ENCODE measurements around the gene GPR137.

The GPR137 gene, protein sequence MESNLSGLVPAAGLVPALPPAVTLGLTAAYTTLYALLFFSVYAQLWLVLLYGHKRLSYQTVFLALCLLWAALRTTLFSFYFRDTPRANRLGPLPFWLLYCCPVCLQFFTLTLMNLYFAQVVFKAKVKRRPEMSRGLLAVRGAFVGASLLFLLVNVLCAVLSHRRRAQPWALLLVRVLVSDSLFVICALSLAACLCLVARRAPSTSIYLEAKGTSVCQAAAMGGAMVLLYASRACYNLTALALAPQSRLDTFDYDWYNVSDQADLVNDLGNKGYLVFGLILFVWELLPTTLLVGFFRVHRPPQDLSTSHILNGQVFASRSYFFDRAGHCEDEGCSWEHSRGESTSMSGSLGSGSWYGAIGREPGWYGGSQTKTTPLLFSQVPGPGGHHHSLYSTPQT

DNA sequence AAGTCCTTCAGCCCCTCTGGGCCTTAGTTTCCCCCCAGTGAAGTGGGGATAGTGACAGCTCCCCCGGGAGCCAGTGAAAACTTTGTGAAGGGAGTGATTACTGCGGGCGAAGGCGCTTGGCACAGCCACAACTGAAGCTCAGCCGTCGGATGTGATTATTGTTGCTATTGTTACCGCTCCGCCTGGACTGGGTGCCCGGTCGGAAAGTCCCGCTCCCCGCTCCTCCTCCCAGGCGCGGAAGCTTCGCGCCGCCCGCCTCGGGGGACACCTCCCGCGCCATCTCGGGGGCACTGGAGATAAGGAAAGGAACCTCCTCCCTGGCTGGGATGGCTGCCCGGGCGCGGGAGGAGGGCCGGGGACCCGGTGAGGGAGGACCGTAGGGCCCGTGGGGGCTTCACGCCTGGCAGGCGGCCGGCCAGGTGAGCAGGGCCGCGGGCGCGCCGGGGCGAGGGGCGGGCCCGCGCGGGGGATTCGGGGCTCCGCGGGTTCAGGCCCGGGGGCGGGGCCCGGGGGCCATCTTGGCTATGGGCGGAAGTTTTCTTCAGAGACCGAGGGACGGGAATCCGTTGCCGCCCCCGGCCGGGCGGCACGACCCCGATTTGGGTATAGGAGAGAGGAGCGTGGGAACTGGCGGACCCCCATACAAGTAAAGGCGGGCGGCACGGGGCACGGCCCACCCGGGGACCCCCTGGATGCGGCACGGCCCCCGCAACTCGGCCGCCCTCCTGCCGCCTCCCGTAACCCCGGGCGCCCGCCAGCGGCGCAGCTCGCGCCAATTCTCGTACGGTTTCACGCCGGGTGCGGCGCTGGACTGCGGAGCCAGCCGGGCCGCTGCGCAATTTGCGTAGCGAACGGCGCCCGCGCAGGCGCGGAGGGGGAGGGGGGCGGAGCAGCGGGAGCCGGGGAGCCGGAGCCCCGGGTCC, at the start of gene GPR137:
Gene GPR137 (plus strand): TSS at position 887 of the 923 bp plus-strand sequence. CDS start 677 bp downstream, outside the sequence.
- Histone ChIP-seq H3K4me1 (ENCODE audit: control insufficient read depth in 1 of 2, insufficient read depth in 2 of 2, low read length in 2 of 2) (peaks cover 4 to 26% of the 10 kb centered on the region in 2 donors), H3K36me3 (ENCODE audit: control insufficient read depth in 1 of 2, insufficient read depth in 2 of 2, low read length in 2 of 2) (peaks cover 0 to 7% of the 10 kb centered on the region in 2 donors), H3K27ac (ENCODE audit: low read length) (peak within 1 kb of the TSS; percentile 91), H3K27me3 (ENCODE audit: low read depth, low read length) (peaks cover 3% of the 10 kb centered on the region), H3K4me3 (ENCODE audit: low read depth in 1 of 2, low read length in 2 of 2) (peak within 1 kb of the TSS; percentile 90 to 95), H3K9me3 (ENCODE audit: control insufficient read depth in 1 of 2, low read length in 2 of 2) (no peaks in the 10 kb centered on the region)

- peaks cover 18 to 31% of the 10 kb centered on the region in 2 donors for H3K4me1 ChIP-seq (ENCODE audit: control insufficient read depth in 1 of 2, insufficient read depth in 2 of 2, low read length in 2 of 2)
- H3K9me3 ChIP-seq (ENCODE audit: control insufficient read depth in 1 of 2, low read length in 2 of 2), result no peaks in the 10 kb centered on the region
- H3K27me3 ChIP-seq (ENCODE audit: low read depth, low read length), result no peaks in the 10 kb centered on the region
- H3K4me3 ChIP-seq (ENCODE audit: low read depth in 1 of 2, low read length in 2 of 2), result no peak overlapping the region
- H3K36me3 ChIP-seq (ENCODE audit: control insufficient read depth in 1 of 2, insufficient read depth in 2 of 2, low read length in 2 of 2), result peaks cover 14 to 19% of the 10 kb centered on the region in 2 donors
- H3K27ac ChIP-seq (ENCODE audit: low read length), result peak overlapping the region; percentile 51
Observed at GRCh38 chr11:64237484-64237951, 48.1 kb upstream of the GPR137 start.

- Histone ChIP-seq H3K36me3 (ENCODE audit: control insufficient read depth in 1 of 2, insufficient read depth in 2 of 2, low read length in 2 of 2) (peaks cover 14 to 19% of the 10 kb centered on the region in 2 donors), H3K27me3 (ENCODE audit: low read depth, low read length) (no peaks in the 10 kb centered on the region), H3K9me3 (ENCODE audit: control insufficient read depth in 1 of 2, low read length in 2 of 2) (no peaks in the 10 kb centered on the region), H3K4me3 (ENCODE audit: low read depth in 1 of 2, low read length in 2 of 2) (no peak overlapping the region), H3K4me1 (ENCODE audit: control insufficient read depth in 1 of 2, insufficient read depth in 2 of 2, low read length in 2 of 2) (peaks cover 20 to 36% of the 10 kb centered on the region in 2 donors), H3K27ac (ENCODE audit: low read length) (peak overlapping the region; percentile 51)
Observed at GRCh38 chr11:64238076-64238475, 47.6 kb upstream of the GPR137 start.

DNA sequence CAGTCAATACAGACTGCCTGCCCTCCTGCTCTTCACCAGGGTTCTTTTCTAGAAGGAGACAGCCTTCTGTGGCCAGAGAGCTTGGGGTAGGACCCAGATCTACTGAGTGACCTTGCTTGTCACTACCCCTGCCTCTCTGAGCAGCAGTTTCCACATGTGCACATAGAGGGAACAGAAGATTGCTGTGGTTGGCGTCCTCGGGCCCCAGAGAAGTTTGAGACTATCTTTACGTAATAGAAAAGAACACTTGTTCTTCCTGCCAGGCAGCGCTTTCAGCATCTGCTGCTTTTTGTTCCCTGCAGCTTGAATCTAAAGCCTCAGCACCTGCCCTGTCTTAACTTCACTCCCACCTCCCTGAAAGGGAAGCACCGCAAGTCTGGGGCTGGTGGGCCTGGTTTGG, 46.6 kb upstream of the GPR137 start:
- Histone ChIP-seq H3K9me3 (ENCODE audit: control insufficient read depth in 1 of 2, low read length in 2 of 2) (no peaks in the 10 kb centered on the region), H3K36me3 (ENCODE audit: control insufficient read depth in 1 of 2, insufficient read depth in 2 of 2, low read length in 2 of 2) (peaks cover 14 to 19% of the 10 kb centered on the region in 2 donors), H3K4me3 (ENCODE audit: low read depth in 1 of 2, low read length in 2 of 2) (no peak overlapping the region), H3K4me1 (ENCODE audit: control insufficient read depth in 1 of 2, insufficient read depth in 2 of 2, low read length in 2 of 2) (peaks cover 17 to 35% of the 10 kb centered on the region in 2 donors), H3K27me3 (ENCODE audit: low read depth, low read length) (no peaks in the 10 kb centered on the region), H3K27ac (ENCODE audit: low read length) (peak overlapping the region; percentile 28)

DNA sequence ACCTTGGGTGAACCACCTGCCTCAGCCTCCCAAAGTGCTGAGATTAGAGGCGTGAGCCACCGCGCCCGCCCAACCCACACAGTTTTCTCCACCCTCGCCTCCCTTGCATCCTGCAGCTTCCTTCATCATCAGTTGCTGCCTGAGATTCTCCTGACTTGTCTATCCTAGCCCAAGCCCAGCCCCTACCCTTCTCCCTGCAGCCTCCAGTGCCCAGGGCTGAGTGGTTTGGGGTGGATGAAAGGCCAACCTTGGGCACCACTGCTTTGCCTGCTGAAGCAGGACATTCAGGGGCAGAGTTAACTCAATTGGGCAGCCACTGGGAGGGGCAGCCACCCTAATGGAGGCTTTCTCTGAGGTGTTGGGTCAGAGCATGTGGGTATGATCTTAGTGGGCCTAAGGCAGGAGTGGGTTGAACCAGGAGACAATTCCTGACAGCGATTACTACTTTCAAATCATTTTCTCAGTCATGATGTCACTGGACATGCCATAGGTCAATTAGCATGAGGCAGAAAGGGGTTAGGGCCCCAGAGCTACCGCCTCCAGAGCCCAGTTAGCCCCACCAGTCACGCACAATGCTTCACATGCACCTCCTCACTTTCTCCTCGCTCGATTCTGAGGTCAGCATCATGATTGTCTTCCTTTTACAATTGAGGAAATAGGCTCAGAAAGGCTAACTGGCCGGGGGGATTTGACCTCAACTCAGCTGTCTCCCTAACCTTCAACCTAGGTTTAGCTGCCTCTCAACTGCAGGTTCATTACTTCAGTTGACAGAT, 45.8 kb upstream of the GPR137 start:
- H3K27ac ChIP-seq (ENCODE audit: low read length), result peak overlapping the region; percentile 99
- H3K9me3 ChIP-seq (ENCODE audit: control insufficient read depth in 1 of 2, low read length in 2 of 2), result no peaks in the 10 kb centered on the region
- no peaks in the 10 kb centered on the region for H3K27me3 ChIP-seq (ENCODE audit: low read depth, low read length)
- H3K4me3 ChIP-seq (ENCODE audit: low read depth in 1 of 2, low read length in 2 of 2), result peak overlapping the region; percentile 72 to 93
- peaks cover 17 to 35% of the 10 kb centered on the region in 2 donors for H3K4me1 ChIP-seq (ENCODE audit: control insufficient read depth in 1 of 2, insufficient read depth in 2 of 2, low read length in 2 of 2)
- H3K36me3 ChIP-seq (ENCODE audit: control insufficient read depth in 1 of 2, insufficient read depth in 2 of 2, low read length in 2 of 2), result peaks cover 14 to 19% of the 10 kb centered on the region in 2 donors

DNA sequence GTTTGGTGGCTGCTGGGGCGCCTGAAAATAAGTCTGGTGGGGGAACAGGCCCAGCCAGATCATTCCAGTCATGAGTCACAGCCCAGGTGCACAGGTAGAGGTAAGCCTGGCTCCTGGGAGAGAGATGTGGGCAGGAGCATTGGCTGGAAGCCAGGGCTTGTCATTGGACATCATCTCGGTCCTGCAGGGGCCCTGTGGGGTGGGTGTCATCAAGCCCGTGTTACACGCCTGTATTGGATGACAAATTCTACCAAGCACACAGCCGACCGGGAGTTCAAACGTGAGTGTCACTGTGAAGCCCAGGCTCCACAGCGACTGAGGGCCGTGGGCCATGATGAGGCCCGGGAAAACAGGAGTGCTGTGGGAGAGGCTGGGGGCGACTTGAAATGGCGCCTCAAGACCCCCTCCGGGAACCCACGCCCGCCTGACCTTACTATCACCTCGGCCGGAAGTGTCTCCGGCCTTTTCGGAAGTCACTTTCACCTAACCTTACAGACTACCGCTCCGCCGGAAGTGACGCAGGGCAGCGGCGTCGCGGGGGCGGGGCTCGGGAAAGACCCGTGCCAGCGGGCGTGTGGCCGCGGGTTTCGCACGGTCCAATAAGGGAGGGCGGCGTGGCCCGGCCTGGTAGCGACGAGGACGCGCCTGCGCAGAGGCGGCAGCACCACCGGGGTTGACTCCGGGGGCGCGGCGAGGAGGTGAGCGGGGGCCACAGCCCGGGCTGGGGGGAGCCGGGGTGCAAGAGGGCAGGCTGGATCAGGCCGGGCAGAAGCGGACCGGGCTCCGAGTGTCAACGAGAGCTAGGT, 45.0 kb upstream of the GPR137 start, which contains the start of gene FKBP2:
Gene FKBP2 (plus strand): TSS at position 661 of the 806 bp plus-strand sequence. CDS start 1,293 bp downstream, outside the sequence.
- peaks cover 13 to 36% of the 10 kb centered on the region in 2 donors for H3K4me1 ChIP-seq (ENCODE audit: control insufficient read depth in 1 of 2, insufficient read depth in 2 of 2, low read length in 2 of 2)
- H3K4me3 ChIP-seq (ENCODE audit: low read depth in 1 of 2, low read length in 2 of 2), result peak within 1 kb of the TSS; percentile 72 to 93

DNA sequence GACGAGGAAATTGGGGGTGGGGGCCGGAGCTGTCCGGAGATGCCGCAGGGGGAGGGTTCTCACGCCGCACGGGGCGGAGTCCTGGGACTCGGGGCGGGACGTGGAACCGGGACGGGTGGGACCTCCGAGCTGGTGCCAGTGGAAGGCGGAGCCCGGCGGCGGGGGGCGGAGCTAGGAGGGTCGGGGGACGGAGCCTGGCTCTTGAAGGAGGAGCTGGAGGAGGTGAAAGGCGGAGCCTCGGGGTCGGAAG, 44.5 kb upstream of the GPR137 start:
- H3K36me3 ChIP-seq (ENCODE audit: control insufficient read depth in 1 of 2, insufficient read depth in 2 of 2, low read length in 2 of 2), result peaks cover 14 to 19% of the 10 kb centered on the region in 2 donors
- H3K4me1 ChIP-seq (ENCODE audit: control insufficient read depth in 1 of 2, insufficient read depth in 2 of 2, low read length in 2 of 2), result peaks cover 13 to 38% of the 10 kb centered on the region in 2 donors
- H3K27ac ChIP-seq (ENCODE audit: low read length), result peak overlapping the region; percentile 99
- no peaks in the 10 kb centered on the region for H3K9me3 ChIP-seq (ENCODE audit: control insufficient read depth in 1 of 2, low read length in 2 of 2)
- H3K4me3 ChIP-seq (ENCODE audit: low read depth in 1 of 2, low read length in 2 of 2), result peak overlapping the region; percentile 37 to 93
- H3K27me3 ChIP-seq (ENCODE audit: low read depth, low read length), result no peaks in the 10 kb centered on the region

More for the DNA sequence above, 45.0 kb upstream of the GPR137 start, which contains the start of gene FKBP2:
- Histone ChIP-seq H3K9me3 (ENCODE audit: control insufficient read depth in 1 of 2, low read length in 2 of 2) (no peaks in the 10 kb centered on the region), H3K27me3 (ENCODE audit: low read depth, low read length) (no peaks in the 10 kb centered on the region), H3K27ac (ENCODE audit: low read length) (peak within 1 kb of the TSS; percentile 99), H3K36me3 (ENCODE audit: control insufficient read depth in 1 of 2, insufficient read depth in 2 of 2, low read length in 2 of 2) (peaks cover 14 to 19% of the 10 kb centered on the region in 2 donors)

DNA sequence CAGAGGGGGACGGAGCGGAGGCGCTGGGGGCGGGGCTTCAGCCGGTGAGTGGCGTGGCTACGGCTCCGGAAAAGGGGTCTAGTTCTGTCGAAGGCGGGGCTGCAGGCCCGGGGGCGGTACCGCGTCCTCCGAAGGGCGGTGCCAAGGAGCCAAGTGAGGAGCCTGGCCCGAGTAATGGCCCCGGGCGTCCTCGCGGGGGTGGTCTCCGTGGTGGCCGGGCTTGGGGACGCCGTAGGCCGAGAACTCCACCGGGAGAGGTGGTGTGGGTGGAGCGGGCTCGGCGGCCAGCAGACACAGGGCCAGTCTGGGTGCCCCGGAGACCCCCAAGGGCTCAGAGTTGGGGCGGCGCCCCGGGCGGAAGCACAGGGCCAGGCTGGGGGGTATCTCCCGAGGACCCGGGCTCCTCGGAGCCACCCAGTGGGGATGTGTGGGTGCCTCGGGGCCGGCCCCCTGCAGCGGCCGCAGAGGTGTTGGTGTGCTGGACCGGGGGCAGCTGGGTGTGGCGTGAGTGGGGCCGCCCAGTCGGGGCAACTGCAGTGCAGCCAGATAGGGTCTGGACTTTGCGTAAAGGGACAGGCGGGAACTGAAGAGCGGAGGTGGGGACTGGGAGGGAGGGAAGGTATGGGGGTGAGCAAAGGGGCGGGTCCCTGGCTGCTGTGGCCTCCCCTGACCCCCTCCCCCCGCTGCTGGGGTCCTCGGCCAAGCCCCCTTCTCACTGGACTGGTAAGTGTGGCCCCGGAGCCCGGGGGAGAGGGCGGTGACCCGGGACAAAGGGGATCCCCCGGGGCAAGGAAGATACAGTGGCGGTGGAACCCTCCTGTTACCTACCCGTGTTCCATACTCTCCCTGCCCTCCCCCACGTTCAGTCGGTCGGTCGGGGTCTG, 43.9 kb upstream of the GPR137 start:
- Histone ChIP-seq H3K27ac (ENCODE audit: low read length) (peak overlapping the region; percentile 60), H3K4me1 (ENCODE audit: control insufficient read depth in 1 of 2, insufficient read depth in 2 of 2, low read length in 2 of 2) (peaks cover 13 to 39% of the 10 kb centered on the region in 2 donors), H3K36me3 (ENCODE audit: control insufficient read depth in 1 of 2, insufficient read depth in 2 of 2, low read length in 2 of 2) (peaks cover 14 to 19% of the 10 kb centered on the region in 2 donors), H3K9me3 (ENCODE audit: control insufficient read depth in 1 of 2, low read length in 2 of 2) (no peaks in the 10 kb centered on the region), H3K27me3 (ENCODE audit: low read depth, low read length) (no peaks in the 10 kb centered on the region), H3K4me3 (ENCODE audit: low read depth in 1 of 2, low read length in 2 of 2) (peak overlapping the region; percentile 65 to 93)

DNA sequence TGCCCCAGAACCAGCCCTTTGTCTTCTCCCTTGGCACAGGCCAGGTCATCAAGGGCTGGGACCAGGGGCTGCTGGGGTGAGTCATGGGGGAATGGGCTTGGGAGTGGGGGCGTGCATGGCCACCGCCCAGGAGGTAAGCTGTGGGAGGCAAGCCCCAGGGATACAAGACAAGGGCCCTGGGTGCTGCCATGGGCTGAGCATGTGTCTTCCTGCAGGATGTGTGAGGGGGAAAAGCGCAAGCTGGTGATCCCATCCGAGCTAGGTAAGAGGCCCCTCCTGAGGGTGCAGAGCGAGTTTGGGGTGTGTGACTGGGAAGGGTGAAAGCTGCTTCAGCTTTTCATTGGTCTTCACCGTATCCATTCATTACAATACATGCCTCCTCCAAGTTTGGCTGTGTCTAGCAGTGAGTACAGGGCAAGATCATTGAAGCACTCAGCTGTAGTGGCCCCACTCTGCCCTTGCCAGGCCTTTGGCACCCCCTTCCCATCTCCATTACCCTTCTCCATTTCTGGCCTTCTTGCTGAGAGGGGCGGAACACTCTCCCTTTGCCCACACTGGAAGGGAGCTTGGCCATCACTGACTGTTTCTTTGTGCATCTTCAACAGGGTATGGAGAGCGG, 42.3 kb upstream of the GPR137 start:
- H3K4me1 ChIP-seq (ENCODE audit: control insufficient read depth in 1 of 2, insufficient read depth in 2 of 2, low read length in 2 of 2), result peaks cover 5 to 49% of the 10 kb centered on the region in 2 donors
- no peak overlapping the region for H3K4me3 ChIP-seq (ENCODE audit: low read depth in 1 of 2, low read length in 2 of 2)
- H3K27ac ChIP-seq (ENCODE audit: low read length), result no peak overlapping the region
- no peaks in the 10 kb centered on the region for H3K27me3 ChIP-seq (ENCODE audit: low read depth, low read length)
- H3K36me3 ChIP-seq (ENCODE audit: control insufficient read depth in 1 of 2, insufficient read depth in 2 of 2, low read length in 2 of 2), result peaks cover 6% of the 10 kb centered on the region in 2 donors
- H3K9me3 ChIP-seq (ENCODE audit: control insufficient read depth in 1 of 2, low read length in 2 of 2), result no peaks in the 10 kb centered on the region

All from muscle layer of duodenum (tissue), 2 donors.